Loucy (cell line): ENCODE measurements around the gene MSMP.

Experiments
- H2AFZ ChIP-seq: fragments of 200-600 bp; sonication (generic); 2 replicates; pipeline ENCODE4 v1.6.0; 2016; ENCODE audit warnings: antibody characterized with exemption, mild to moderate bottlenecking, low read length, moderate library complexity
- H3F3A ChIP-seq: fragments of 200-600 bp; 2 replicates; pipeline ENCODE4 v1.6.0; 2016; ENCODE audit warnings: antibody characterized with exemption, low read depth, mild to moderate bottlenecking
- H3K27me3 ChIP-seq: fragments of 200-600 bp; sonication (generic); 2 replicates; pipeline ENCODE4 v1.6.1; 2014; ENCODE audit warnings: low read length, mild to moderate bottlenecking; ENCODE audit not compliant: insufficient read depth, poor library complexity, severe bottlenecking
- H3K36me3 ChIP-seq: fragments of 200-600 bp; sonication (generic); 2 replicates; pipeline ENCODE4 v1.6.1; 2016; ENCODE audit warnings: low read length; ENCODE audit not compliant: insufficient read depth
- H3K4me1 ChIP-seq: fragments of 200-600 bp; sonication (generic); 2 replicates; pipeline ENCODE4 v1.5.1; 2014; ENCODE audit warnings: low read length, mild to moderate bottlenecking; ENCODE audit not compliant: insufficient read depth, poor library complexity, severe bottlenecking
- H3K4me2 ChIP-seq: fragments of 200-600 bp; sonication (generic); 2 replicates; pipeline ENCODE4 v1.6.0; 2014; ENCODE audit warnings: antibody characterized with exemption, low read length, low read depth, mild to moderate bottlenecking; ENCODE audit not compliant: poor library complexity, severe bottlenecking
- H3K4me3 ChIP-seq: fragments of 200-600 bp; sonication (generic); 2 replicates; pipeline ENCODE4 v1.5.1; 2014; ENCODE audit warnings: low read length, mild to moderate bottlenecking, mixed read lengths; ENCODE audit not compliant: poor library complexity, severe bottlenecking
- H3K79me2 ChIP-seq: fragments of 200-600 bp; sonication (generic); 2 replicates; pipeline ENCODE4 v1.6.1; 2014; ENCODE audit warnings: low read length; ENCODE audit not compliant: insufficient read depth
- H3K9ac ChIP-seq: fragments of 200-600 bp; sonication (generic); 2 replicates; pipeline ENCODE4 v1.6.0; 2014; ENCODE audit warnings: mild to moderate bottlenecking, low read depth, low read length, moderate library complexity; ENCODE audit not compliant: poor library complexity, severe bottlenecking
- H3K9me2 ChIP-seq: fragments of 200-600 bp; sonication (generic); replicated peaks from 2 replicates; pipeline ENCODE4 v1.6.1; 2016; ENCODE audit warnings: low read depth, low read length, mixed read lengths
- H3K9me3 ChIP-seq: fragments of 200-600 bp; sonication (generic); 2 replicates; pipeline ENCODE4 v1.6.1; 2014; ENCODE audit warnings: mild to moderate bottlenecking, antibody characterized with exemption, low read length, low read depth; ENCODE audit not compliant: insufficient read depth
- H4K20me1 ChIP-seq: fragments of 200-600 bp; sonication (generic); 2 replicates; pipeline ENCODE4 v1.6.0; 2014; ENCODE audit warnings: antibody characterized with exemption, low read length, mild to moderate bottlenecking; ENCODE audit not compliant: insufficient read depth, poor library complexity, severe bottlenecking
- EZH2phosphoT487 ChIP-seq: fragments of 200-600 bp; IDR thresholded peaks from 2 replicates; pipeline ENCODE4 v1.6.1; 2018; ENCODE audit warnings: antibody characterized with exemption, mild to moderate bottlenecking, moderate library complexity, borderline replicate concordance
- TF ChIP-seq, protein P1 (sequence below): fragments of 200-600 bp; sonication (generic); conservative IDR thresholded peaks from 2 replicates; pipeline ENCODE4 v1.5.1; 2014; ENCODE audit warnings: mild to moderate bottlenecking, antibody characterized with exemption, low read length

The MSMP gene

DNA sequence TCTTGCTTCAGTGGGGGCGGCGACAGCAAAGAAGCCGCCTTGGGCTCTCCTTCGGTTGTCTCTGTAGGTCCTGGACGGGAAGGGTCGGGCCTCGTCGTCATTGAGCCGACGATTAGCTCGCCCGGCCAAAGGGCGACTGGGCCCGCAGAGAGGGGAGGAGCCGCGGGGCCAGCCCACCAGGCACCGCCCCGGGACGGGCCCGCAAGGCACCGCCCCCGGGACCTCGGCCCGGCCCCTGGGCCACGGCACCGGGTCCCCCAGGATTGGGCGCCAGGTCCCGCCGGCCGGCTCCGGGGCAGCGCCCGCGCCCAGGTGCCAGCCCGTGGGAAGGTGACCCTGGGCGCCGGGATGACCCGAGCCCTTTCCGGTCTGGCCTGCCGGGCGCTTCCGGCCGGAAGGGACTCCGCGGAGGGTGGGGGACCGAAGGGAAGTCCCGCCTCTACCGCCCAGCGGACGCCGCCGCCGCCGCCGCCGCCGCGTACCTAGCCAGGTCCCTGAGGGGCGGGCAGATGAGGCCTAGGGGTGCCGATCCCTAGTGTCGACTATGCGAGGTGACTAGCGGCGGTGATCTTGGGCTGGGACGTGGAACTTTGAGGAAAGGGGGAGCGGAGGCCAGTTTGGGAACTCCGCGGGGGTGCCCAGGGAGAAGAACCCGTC lies 5.1 kb downstream of the MSMP start, which contains the start of the genes GBA2 and RGP1:
Gene GBA2 (minus strand): TSS at position 371 of the 657 bp plus-strand sequence. CDS start 524 bp downstream, outside the sequence.
Gene RGP1 (plus strand): TSS at position 430 of the 657 bp plus-strand sequence. CDS start 469 bp downstream, outside the sequence.
- TF ChIP-seq, protein P1, sequence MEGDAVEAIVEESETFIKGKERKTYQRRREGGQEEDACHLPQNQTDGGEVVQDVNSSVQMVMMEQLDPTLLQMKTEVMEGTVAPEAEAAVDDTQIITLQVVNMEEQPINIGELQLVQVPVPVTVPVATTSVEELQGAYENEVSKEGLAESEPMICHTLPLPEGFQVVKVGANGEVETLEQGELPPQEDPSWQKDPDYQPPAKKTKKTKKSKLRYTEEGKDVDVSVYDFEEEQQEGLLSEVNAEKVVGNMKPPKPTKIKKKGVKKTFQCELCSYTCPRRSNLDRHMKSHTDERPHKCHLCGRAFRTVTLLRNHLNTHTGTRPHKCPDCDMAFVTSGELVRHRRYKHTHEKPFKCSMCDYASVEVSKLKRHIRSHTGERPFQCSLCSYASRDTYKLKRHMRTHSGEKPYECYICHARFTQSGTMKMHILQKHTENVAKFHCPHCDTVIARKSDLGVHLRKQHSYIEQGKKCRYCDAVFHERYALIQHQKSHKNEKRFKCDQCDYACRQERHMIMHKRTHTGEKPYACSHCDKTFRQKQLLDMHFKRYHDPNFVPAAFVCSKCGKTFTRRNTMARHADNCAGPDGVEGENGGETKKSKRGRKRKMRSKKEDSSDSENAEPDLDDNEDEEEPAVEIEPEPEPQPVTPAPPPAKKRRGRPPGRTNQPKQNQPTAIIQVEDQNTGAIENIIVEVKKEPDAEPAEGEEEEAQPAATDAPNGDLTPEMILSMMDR: no peak
- no peak for TF ChIP-seq EZH2phosphoT487
- Histone ChIP-seq H3K79me2 (peaks cover 56% of the 10 kb centered on the region), H3K9me2 (no peaks in the 10 kb centered on the region), H3K27me3 (no peaks in the 10 kb centered on the region), H3K36me3 (peaks cover 8% of the 10 kb centered on the region; the same call in 1 of the 2 replicates), H3K4me3 (peak within 1 kb of the TSS; percentile 90), H3K4me2 (peak within 1 kb of the TSS; percentile 87), H4K20me1 (peaks cover 28% of the 10 kb centered on the region), H3K9me3 (no peaks in the 10 kb centered on the region), H3K4me1 (peaks cover 35% of the 10 kb centered on the region), H3K9ac (peak within 1 kb of the TSS; percentile 79), H3F3A (no peaks in the 10 kb centered on the region), H2AFZ (peak within 1 kb of the TSS; percentile 89)

DNA sequence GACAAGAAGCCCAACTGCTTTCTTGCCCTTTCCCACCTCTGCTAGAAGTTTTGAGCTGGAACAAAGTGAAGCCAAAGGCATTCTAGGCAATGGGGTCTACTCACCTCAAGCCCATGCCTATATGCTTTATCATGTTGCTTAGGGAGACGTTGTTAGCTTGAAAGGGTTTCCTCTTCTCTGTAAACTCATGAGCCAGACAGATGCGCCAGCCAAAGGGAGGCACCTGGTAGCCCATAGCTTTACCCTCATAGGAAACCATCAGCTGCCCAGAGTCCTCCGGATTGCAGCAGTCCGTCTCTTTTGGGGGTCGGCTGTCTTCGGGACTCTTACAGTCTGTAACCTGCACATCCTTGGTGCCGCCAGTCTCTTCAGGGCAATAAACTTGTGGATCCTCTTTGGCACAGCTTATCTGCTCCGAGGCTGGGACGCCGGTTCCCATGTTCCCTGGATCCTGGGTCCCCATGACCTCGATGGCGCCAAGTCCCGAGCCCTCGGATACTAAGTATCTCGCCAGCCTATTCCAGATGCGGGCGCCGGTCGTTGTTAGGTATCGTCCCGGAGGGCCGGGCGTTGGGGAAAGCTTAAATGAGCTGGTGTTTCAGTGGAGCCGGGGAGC lies 5.7 kb downstream of the MSMP start:
- H3K4me3 ChIP-seq: peak overlapping the region; percentile 90
- TF ChIP-seq EZH2phosphoT487: no peak
- TF ChIP-seq, protein P1: no peak
- H2AFZ ChIP-seq: peak overlapping the region; percentile 89; the same call in 1 of the 2 replicates
- H3F3A ChIP-seq: no peaks in the 10 kb centered on the region
- peaks cover 38% of the 10 kb centered on the region for H3K4me1 ChIP-seq
- H3K9ac ChIP-seq: peak overlapping the region; percentile 79
- no peaks in the 10 kb centered on the region for H3K27me3 ChIP-seq
- H3K9me2 ChIP-seq: no peaks in the 10 kb centered on the region
- peaks cover 61% of the 10 kb centered on the region for H3K79me2 ChIP-seq
- H4K20me1 ChIP-seq: peaks cover 28% of the 10 kb centered on the region
- peaks cover 13% of the 10 kb centered on the region; the same call in 1 of the 2 replicates for H3K36me3 ChIP-seq
- peak overlapping the region; percentile 87 for H3K4me2 ChIP-seq
- no peaks in the 10 kb centered on the region for H3K9me3 ChIP-seq

DNA sequence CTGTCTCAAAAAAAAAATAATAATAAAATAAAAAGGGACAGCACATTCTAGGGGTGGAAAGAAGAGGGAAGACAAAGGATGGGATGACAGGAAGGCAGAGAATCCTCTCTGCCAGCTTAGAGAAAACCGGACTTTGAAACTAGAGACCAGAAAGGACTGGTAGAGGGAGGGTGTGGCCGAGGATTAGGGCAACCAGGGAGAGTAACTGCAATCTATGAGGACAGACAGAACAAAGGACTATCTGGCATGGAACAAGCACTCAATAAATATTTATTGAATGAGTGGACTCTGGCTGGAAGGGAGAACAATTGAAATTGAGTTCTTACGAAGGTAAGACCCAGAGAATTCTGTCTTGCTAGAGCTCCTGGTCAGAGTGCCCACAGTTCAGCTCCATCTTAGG lies 7.5 kb downstream of the MSMP start:
- no peaks in the 10 kb centered on the region for H3K27me3 ChIP-seq
- TF ChIP-seq, protein P1: no peak
- H3K36me3 ChIP-seq: peaks cover 7% of the 10 kb centered on the region; the same call in 1 of the 2 replicates
- peak overlapping the region; percentile 90 for H3K4me3 ChIP-seq
- peak overlapping the region; percentile 79 for H3K9ac ChIP-seq
- peaks cover 45% of the 10 kb centered on the region for H3K4me1 ChIP-seq
- no peaks in the 10 kb centered on the region for H3K9me3 ChIP-seq
- no peaks in the 10 kb centered on the region for H3F3A ChIP-seq
- peaks cover 61% of the 10 kb centered on the region for H3K79me2 ChIP-seq
- peaks cover 33% of the 10 kb centered on the region for H4K20me1 ChIP-seq
- H3K4me2 ChIP-seq: peak overlapping the region; percentile 87
- no peak overlapping the region for H2AFZ ChIP-seq
- no peaks in the 10 kb centered on the region for H3K9me2 ChIP-seq
